IPS-18a (cell line): ENCODE results near the gene ATP2B2.
A peak's percentile ranks its signal among the peaks of the same experiment; 100 is the strongest.

Source experiments
- H3K27ac ChIP-seq: one replicate; pipeline ENCODE4 v1.5.1; 2013; ENCODE audit warnings: low read length
- H3K27me3 ChIP-seq: one replicate; pipeline ENCODE4 v1.6.1; 2013; ENCODE audit warnings: mild to moderate bottlenecking, low read length; ENCODE audit not compliant: control insufficient read depth, insufficient read depth
- H3K36me3 ChIP-seq: one replicate; pipeline ENCODE4 v1.6.1; 2013; ENCODE audit warnings: low read depth, low read length; ENCODE audit not compliant: control insufficient read depth
- H3K4me1 ChIP-seq: one replicate; pipeline ENCODE4 v1.6.1; 2013; ENCODE audit warnings: low read depth, low read length; ENCODE audit not compliant: control insufficient read depth
- H3K4me3 ChIP-seq: one replicate; pipeline ENCODE4 v1.5.1; 2013; ENCODE audit warnings: low read length
- H3K9ac ChIP-seq: one replicate; pipeline ENCODE4 v1.6.1; 2013; ENCODE audit warnings: mild to moderate bottlenecking, low read length, moderate library complexity
- H3K9me3 ChIP-seq: one replicate; pipeline ENCODE4 v1.6.1; 2013; ENCODE audit warnings: low read depth, low read length; ENCODE audit not compliant: control insufficient read depth

Gene ATP2B2

GRCh38 chr3:10510086-10510742 is 4.8 kb upstream of the ATP2B2 start:
- H3K4me1 ChIP-seq = no peaks in the 10 kb centered on the region
- no peak overlapping the region for H3K4me3 ChIP-seq
- H3K27ac ChIP-seq = no peak overlapping the region
- no peaks in the 10 kb centered on the region for H3K27me3 ChIP-seq
- no peaks in the 10 kb centered on the region for H3K9me3 ChIP-seq
- H3K36me3 ChIP-seq = no peaks in the 10 kb centered on the region
- no peak overlapping the region for H3K9ac ChIP-seq

- H3K9me3 ChIP-seq = no peaks in the 10 kb centered on the region
- no peak overlapping the region for H3K4me3 ChIP-seq
- H3K36me3 ChIP-seq = no peaks in the 10 kb centered on the region
- peaks cover 8% of the 10 kb centered on the region for H3K27me3 ChIP-seq
- no peak overlapping the region for H3K27ac ChIP-seq
- no peaks in the 10 kb centered on the region for H3K4me1 ChIP-seq
- H3K9ac ChIP-seq = no peak overlapping the region
These were observed 3.9 kb upstream of the ATP2B2 start for GRCh38 chr3:10509325-10509724.

GRCh38 chr3:10508619-10509260 is 3.4 kb upstream of the ATP2B2 start:
- Histone ChIP-seq H3K9me3 (no peaks in the 10 kb centered on the region), H3K4me1 (no peaks in the 10 kb centered on the region), H3K27me3 (peaks cover 8% of the 10 kb centered on the region), H3K9ac (no peak overlapping the region), H3K36me3 (no peaks in the 10 kb centered on the region), H3K27ac (no peak overlapping the region), H3K4me3 (no peak overlapping the region)

- H3K36me3 ChIP-seq = no peaks in the 10 kb centered on the region
- no peaks in the 10 kb centered on the region for H3K9me3 ChIP-seq
- no peak overlapping the region for H3K27ac ChIP-seq
- H3K9ac ChIP-seq = no peak overlapping the region
- H3K4me1 ChIP-seq = no peaks in the 10 kb centered on the region
- no peak overlapping the region for H3K4me3 ChIP-seq
- H3K27me3 ChIP-seq = peaks cover 8% of the 10 kb centered on the region
These were observed 2.8 kb upstream of the ATP2B2 start for GRCh38 chr3:10508235-10508618.

- Histone ChIP-seq H3K9ac (no peak overlapping the region), H3K27me3 (peaks cover 8% of the 10 kb centered on the region), H3K4me1 (no peaks in the 10 kb centered on the region), H3K9me3 (no peaks in the 10 kb centered on the region), H3K4me3 (no peak overlapping the region), H3K27ac (no peak overlapping the region), H3K36me3 (no peaks in the 10 kb centered on the region)
These were observed 1.9 kb upstream of the ATP2B2 start for GRCh38 chr3:10507331-10507730.

GRCh38 chr3:10506696-10507095 is 1.3 kb upstream of the ATP2B2 start:
- Histone ChIP-seq H3K4me3 (no peak overlapping the region), H3K36me3 (no peaks in the 10 kb centered on the region), H3K4me1 (no peaks in the 10 kb centered on the region), H3K27me3 (peaks cover 8% of the 10 kb centered on the region), H3K9ac (no peak overlapping the region), H3K27ac (no peak overlapping the region), H3K9me3 (no peaks in the 10 kb centered on the region)

- no peak overlapping the region for H3K4me3 ChIP-seq
- no peaks in the 10 kb centered on the region for H3K36me3 ChIP-seq
- no peaks in the 10 kb centered on the region for H3K9me3 ChIP-seq
- peaks cover 8% of the 10 kb centered on the region for H3K27me3 ChIP-seq
- H3K27ac ChIP-seq = no peak overlapping the region
- no peak overlapping the region for H3K9ac ChIP-seq
- no peaks in the 10 kb centered on the region for H3K4me1 ChIP-seq
These were observed 602 bp upstream of the ATP2B2 start for GRCh38 chr3:10505791-10506585.

GRCh38 chr3:10504171-10505049 is 976 bp downstream of the ATP2B2 start:
- Histone ChIP-seq H3K4me3 (peak overlapping the region; percentile 47), H3K4me1 (no peaks in the 10 kb centered on the region), H3K27me3 (peaks cover 8% of the 10 kb centered on the region), H3K9me3 (no peaks in the 10 kb centered on the region), H3K9ac (no peak overlapping the region), H3K36me3 (no peaks in the 10 kb centered on the region), H3K27ac (no peak overlapping the region)

- no peaks in the 10 kb centered on the region for H3K9me3 ChIP-seq
- H3K36me3 ChIP-seq = no peaks in the 10 kb centered on the region
- H3K27me3 ChIP-seq = peaks cover 8% of the 10 kb centered on the region
- no peak overlapping the region for H3K27ac ChIP-seq
- H3K4me3 ChIP-seq = no peak overlapping the region
- H3K9ac ChIP-seq = no peak overlapping the region
- H3K4me1 ChIP-seq = no peaks in the 10 kb centered on the region
These were observed 2.1 kb downstream of the ATP2B2 start for GRCh38 chr3:10503217-10503796.

GRCh38 chr3:10502185-10502880 is 3.1 kb downstream of the ATP2B2 start:
- H3K36me3 ChIP-seq = no peaks in the 10 kb centered on the region
- H3K9me3 ChIP-seq = no peaks in the 10 kb centered on the region
- H3K27me3 ChIP-seq = peaks cover 8% of the 10 kb centered on the region
- H3K27ac ChIP-seq = no peak overlapping the region
- H3K4me1 ChIP-seq = no peaks in the 10 kb centered on the region
- H3K4me3 ChIP-seq = no peak overlapping the region
- no peak overlapping the region for H3K9ac ChIP-seq
